A549 (cell line): ENCODE results near the gene LDLRAD3. TPM values are rescaled to one million over a fixed set of nuclear protein-coding genes. Genes with fewer than 3 reads are reported as not detected.

Source experiments
- ATAC-seq, 2 experiments: fragments of 200-7000 bp in 1 of 2; fragments of >200 bp in 1 of 2; cut with Nextera tagmentation in 1 of 2; cut with Tn5 transposase in 1 of 2; 3 replicates each; pipeline versions ENCODE4 v1.8.0 to v1.9.1; 2018 to 2020; ENCODE audit warnings: mild to moderate bottlenecking in 1 of 2, moderate library complexity in 1 of 2
- CTCF ChIA-PET: fragments of 300-600 bp; sonication (Branson Sonifier 250); formaldehyde crosslinking; extraction: SDS; loops from one replicate; lab custom pipeline; 2021; ENCODE audit warnings: antibody characterized with exemption, inconsistent platforms; lab: Yijun Ruan, JAX
- POLR2A ChIA-PET: fragments of 350-600 bp; formaldehyde crosslinking; extraction: SDS; loops from one replicate; lab custom pipeline; 2021; ENCODE audit warnings: antibody characterized with exemption, inconsistent platforms; lab: Yijun Ruan, JAX
- DNase-seq, 2 experiments: peaks; one replicate each; pipeline versions ENCODE4 v3.0.0 to v3.0.0-alpha.2; 2011 to 2016; ENCODE audit warnings: low read depth in 1 of 2, low spot score in 1 of 2
- FAIRE-seq: peaks from 2 replicates; lab custom pipeline; 2011; peaks lifted over from hg19 to GRCh38; lab: Jason Lieb, UNC
- H3K27ac ChIP-seq, 2 experiments: fragments of >200 bp; sonication (Bioruptor Twin); formaldehyde crosslinking; 3 replicates each; pipeline ENCODE4 v1.5.1; 2016 to 2017
- H3K4me1 ChIP-seq: fragments of >200 bp; sonication (Bioruptor Twin); formaldehyde crosslinking; 3 replicates; pipeline ENCODE4 v1.6.1; 2016
- H3K4me2 ChIP-seq: fragments of >200 bp; sonication (Bioruptor Twin); formaldehyde crosslinking; 3 replicates; pipeline ENCODE4 v1.6.1; 2016
- H3K4me3 ChIP-seq: fragments of >200 bp; sonication (Bioruptor Twin); formaldehyde crosslinking; 3 replicates; pipeline ENCODE4 v1.5.1; 2016
- H3K9me3 ChIP-seq: fragments of >200 bp; sonication (Bioruptor Twin); formaldehyde crosslinking; 3 replicates; pipeline ENCODE4 v1.6.1; 2016
- BHLHE40 ChIP-seq: IDR thresholded peaks from 2 replicates; pipeline ENCODE4 v1.6.1; 2012; ENCODE audit warnings: low read depth, low read length, inconsistent platforms
- CBX2 ChIP-seq: fragments of 200-600 bp; sonication (generic); IDR thresholded peaks from 2 replicates; pipeline ENCODE4 v1.6.1; 2016; ENCODE audit warnings: low read depth, mild to moderate bottlenecking, borderline replicate concordance
- CBX8 ChIP-seq: fragments of 200-600 bp; sonication (generic); IDR thresholded peaks from 2 replicates; pipeline ENCODE4 v1.6.1; 2016
- CEBPB ChIP-seq, 2 experiments: fragments of >200 bp in 1 of 2; sonication (Bioruptor Twin) in 1 of 2; formaldehyde crosslinking in 1 of 2; IDR thresholded peaks; 2 replicates each; pipeline ENCODE4 v1.6.1; 2012 to 2016
- EHMT2 ChIP-seq: fragments of 200-600 bp; sonication (generic); IDR thresholded peaks from 2 replicates; pipeline ENCODE4 v1.6.1; 2016; ENCODE audit warnings: antibody characterized with exemption, low read depth, mild to moderate bottlenecking, moderate library complexity
- EP300 ChIP-seq, 2 experiments: fragments of >200 bp; sonication (Bioruptor Twin); formaldehyde crosslinking; IDR thresholded peaks; 2 replicates in 1 of 2; 3 replicates in 1 of 2; pipeline ENCODE4 v1.6.1; 2016 to 2017
- ESRRA ChIP-seq: fragments of 150-350 bp; IDR thresholded peaks from 2 replicates; pipeline ENCODE4 v1.6.1; 2014; ENCODE audit warnings: mild to moderate bottlenecking, low read length, borderline replicate concordance
- FOSB ChIP-seq: fragments of 250-450 bp; sonication (Bioruptor Pico); IDR thresholded peaks from 2 replicates; pipeline ENCODE4 v1.5.0; 2020; ENCODE audit warnings: mild to moderate bottlenecking, moderate library complexity
- HDAC2 ChIP-seq: fragments of 200-600 bp; sonication (generic); IDR thresholded peaks from 2 replicates; pipeline ENCODE4 v1.6.1; 2016
- HOXA7 ChIP-seq: fragments of 250-450 bp; sonication (Bioruptor Pico); IDR thresholded peaks from 2 replicates; pipeline ENCODE4 v1.5.0; 2020; ENCODE audit warnings: mild to moderate bottlenecking, moderate library complexity
- HOXB5 ChIP-seq: fragments of 250-450 bp; sonication (Bioruptor Pico); IDR thresholded peaks from 2 replicates; pipeline ENCODE4 v1.5.0; 2020; ENCODE audit warnings: mild to moderate bottlenecking, moderate library complexity
- KDM1A ChIP-seq: fragments of 200-600 bp; sonication (generic); IDR thresholded peaks from 2 replicates; pipeline ENCODE4 v1.6.1; 2016; ENCODE audit warnings: low read depth, mild to moderate bottlenecking
- KDM5A ChIP-seq: fragments of 200-600 bp; sonication (generic); IDR thresholded peaks from 2 replicates; pipeline ENCODE4 v1.6.1; 2016; ENCODE audit warnings: antibody characterized with exemption, mild to moderate bottlenecking
- MAZ ChIP-seq: fragments of 150-350 bp; IDR thresholded peaks from 2 replicates; pipeline ENCODE4 v1.6.1; 2014; ENCODE audit warnings: antibody characterized with exemption, low read depth, low read length, borderline replicate concordance
- NFE2L2 ChIP-seq: fragments of 150-350 bp; conservative IDR thresholded peaks from 2 replicates; pipeline ENCODE4 v1.6.1; 2014; ENCODE audit warnings: low read length
- POLR2AphosphoS2 ChIP-seq: conservative IDR thresholded peaks from 2 replicates; pipeline ENCODE4 v1.6.1; 2012; ENCODE audit warnings: low read length, improper control_type of control experiment, inconsistent platforms
- RFX5 ChIP-seq: fragments of 450-650 bp; IDR thresholded peaks from 2 replicates; pipeline ENCODE4 v1.7.1; 2014; ENCODE audit warnings: antibody characterized with exemption, mild to moderate bottlenecking, moderate library complexity
- SMC3 ChIP-seq: fragments of >200 bp; sonication (Bioruptor Twin); formaldehyde crosslinking; IDR thresholded peaks from 3 replicates; pipeline ENCODE4 v1.6.1; 2018; ENCODE audit warnings: inconsistent platforms
- WGBS: methylation state at CpG from one replicate; pipeline ENCODE4 v1.1.6; 2017; ENCODE audit errors: missing lambda C conversion rate; 5-methylcytosine and 5-hydroxymethylcytosine counted together
- polyA plus RNA-seq, 4 experiments: library from polyadenylated mRNA; depleted of rRNA in 3 of 4; stranded (reverse); fragments of >200 nt; fragmentation: RNase III in 1 of 4; extraction: RNeasy Plus Mini Kit Qiagen cat#74134 plus additional on column Dnase treatment in 1 of 4; gene quantifications; 2 replicates in 3 of 4; 3 replicates in 1 of 4; pipeline ENCODE4 v1.2.3, GENCODE V29; 2011 to 2017
- TF ChIP-seq, protein P1 (sequence below): IDR thresholded peaks from 2 replicates; pipeline ENCODE4 v1.6.1; 2012
- TF ChIP-seq, protein P2 (sequence below): fragments of 250-450 bp; sonication (Bioruptor Pico); IDR thresholded peaks from 2 replicates; pipeline ENCODE4 v1.5.0; 2020; ENCODE audit warnings: low read depth, mild to moderate bottlenecking, moderate library complexity
- TF ChIP-seq, protein P3 (sequence below): fragments of 450-650 bp; IDR thresholded peaks from 2 replicates; pipeline ENCODE4 v1.6.1; 2014; ENCODE audit warnings: antibody characterized with exemption
- TF ChIP-seq, protein P4 (sequence below): fragments of >200 bp; sonication (Bioruptor Twin); formaldehyde crosslinking; IDR thresholded peaks from 3 replicates; pipeline ENCODE4 v1.6.1; 2016
- TF ChIP-seq, protein P5 (sequence below): IDR thresholded peaks from 2 replicates; pipeline ENCODE4 v1.6.1; 2012
- TF ChIP-seq, protein P6 (sequence below): IDR thresholded peaks from 2 replicates; pipeline ENCODE4 v1.6.1; 2012; ENCODE audit warnings: low read depth, borderline replicate concordance

The LDLRAD3 gene
- polyA plus RNA-seq, 2 of the 4 experiments (the other 2 are of a cell fraction): 10.5 to 13.2 TPM

DNA sequence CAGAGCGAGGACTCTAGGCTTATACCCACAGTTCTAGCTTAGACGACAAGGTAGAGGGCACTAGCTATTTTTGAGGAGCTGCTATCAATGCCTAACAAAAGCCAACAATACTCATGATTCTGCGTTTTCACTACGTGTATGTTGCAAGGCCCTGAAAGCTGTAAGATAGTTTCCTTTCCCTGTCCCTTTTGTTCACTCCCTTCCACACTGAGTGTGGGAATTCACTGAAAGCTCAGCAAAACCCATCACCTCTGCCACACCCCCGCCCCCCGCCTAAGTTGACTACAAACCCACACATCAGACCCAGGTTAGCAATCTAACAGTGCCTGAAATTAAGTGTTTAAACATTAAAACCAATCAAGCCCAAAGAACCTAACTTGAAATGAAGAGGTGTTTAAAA is 6.2 kb upstream of the LDLRAD3 start:
- CTCF ChIA-PET: interaction anchor here (0.7 to 1.9 kb wide), 2 partner anchors 116 to 125 kb away, joined by 4 to 7 read pairs; no protein-coding TSS in a partner anchor
- Histone ChIP-seq H3K4me1 (no peaks in the 10 kb centered on the region), H3K9me3 (no peaks in the 10 kb centered on the region), H3K27ac (no peak overlapping the region), H3K4me3 (no peak overlapping the region), H3K4me2 (no peak overlapping the region)
- DNase-seq (no peak), FAIRE-seq (no peak), ATAC-seq (0 out of 6 replicates have a peak, but pooled peaks of 1 of the 2 experiments have one; percentile 23)
- WGBS: 56% methylated on average over 6 of the region's 6 CpGs
- POLR2A ChIA-PET: no interaction called here
- TF ChIP-seq HOXB5 (CRISPR knock-in tag) (no peak), EP300 (IDR thresholded peaks at IDR 0.05) (no peak), CBX2 (no peak), CBX8 (no peak), EHMT2 (no peak), BHLHE40 (no peak), MAZ (no peak), HOXA7 (CRISPR knock-in tag) (no peak), SMC3 (no peak), RFX5 (no peak)
- TF ChIP-seq, protein P1, sequence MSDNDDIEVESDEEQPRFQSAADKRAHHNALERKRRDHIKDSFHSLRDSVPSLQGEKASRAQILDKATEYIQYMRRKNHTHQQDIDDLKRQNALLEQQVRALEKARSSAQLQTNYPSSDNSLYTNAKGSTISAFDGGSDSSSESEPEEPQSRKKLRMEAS: no peak
- TF ChIP-seq, protein P2, sequence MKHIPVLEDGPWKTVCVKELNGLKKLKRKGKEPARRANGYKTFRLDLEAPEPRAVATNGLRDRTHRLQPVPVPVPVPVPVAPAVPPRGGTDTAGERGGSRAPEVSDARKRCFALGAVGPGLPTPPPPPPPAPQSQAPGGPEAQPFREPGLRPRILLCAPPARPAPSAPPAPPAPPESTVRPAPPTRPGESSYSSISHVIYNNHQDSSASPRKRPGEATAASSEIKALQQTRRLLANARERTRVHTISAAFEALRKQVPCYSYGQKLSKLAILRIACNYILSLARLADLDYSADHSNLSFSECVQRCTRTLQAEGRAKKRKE (CRISPR knock-in tag): no peak
- TF ChIP-seq, protein P3, sequence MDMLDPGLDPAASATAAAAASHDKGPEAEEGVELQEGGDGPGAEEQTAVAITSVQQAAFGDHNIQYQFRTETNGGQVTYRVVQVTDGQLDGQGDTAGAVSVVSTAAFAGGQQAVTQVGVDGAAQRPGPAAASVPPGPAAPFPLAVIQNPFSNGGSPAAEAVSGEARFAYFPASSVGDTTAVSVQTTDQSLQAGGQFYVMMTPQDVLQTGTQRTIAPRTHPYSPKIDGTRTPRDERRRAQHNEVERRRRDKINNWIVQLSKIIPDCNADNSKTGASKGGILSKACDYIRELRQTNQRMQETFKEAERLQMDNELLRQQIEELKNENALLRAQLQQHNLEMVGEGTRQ: no peak

DNA sequence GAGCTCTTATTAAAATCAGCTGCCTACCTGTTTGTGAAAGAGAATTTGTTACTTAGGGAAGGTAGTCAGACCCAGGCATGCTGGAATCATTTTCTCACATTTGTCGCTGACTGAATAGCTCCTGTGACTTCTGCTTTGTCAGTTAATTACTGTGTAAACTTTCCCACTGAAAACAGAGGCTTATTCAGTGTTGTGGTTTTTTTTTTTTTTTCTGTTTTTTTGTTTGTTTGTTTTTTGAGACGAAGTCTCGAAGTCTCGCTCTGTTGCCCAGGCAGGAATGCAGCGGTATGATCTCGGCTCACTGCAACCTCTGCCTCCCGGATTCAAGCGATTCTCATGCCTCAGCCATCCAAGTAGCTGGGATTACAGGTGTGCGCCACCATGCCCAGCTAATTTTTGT is 5.6 kb upstream of the LDLRAD3 start:
- Histone ChIP-seq H3K4me2 (no peak overlapping the region), H3K4me3 (no peak overlapping the region), H3K9me3 (no peaks in the 10 kb centered on the region), H3K27ac (no peak overlapping the region), H3K4me1 (no peaks in the 10 kb centered on the region; the same call in 2 of the 3 replicates)
- TF ChIP-seq, protein P3: no peak
- TF ChIP-seq, protein P4, sequence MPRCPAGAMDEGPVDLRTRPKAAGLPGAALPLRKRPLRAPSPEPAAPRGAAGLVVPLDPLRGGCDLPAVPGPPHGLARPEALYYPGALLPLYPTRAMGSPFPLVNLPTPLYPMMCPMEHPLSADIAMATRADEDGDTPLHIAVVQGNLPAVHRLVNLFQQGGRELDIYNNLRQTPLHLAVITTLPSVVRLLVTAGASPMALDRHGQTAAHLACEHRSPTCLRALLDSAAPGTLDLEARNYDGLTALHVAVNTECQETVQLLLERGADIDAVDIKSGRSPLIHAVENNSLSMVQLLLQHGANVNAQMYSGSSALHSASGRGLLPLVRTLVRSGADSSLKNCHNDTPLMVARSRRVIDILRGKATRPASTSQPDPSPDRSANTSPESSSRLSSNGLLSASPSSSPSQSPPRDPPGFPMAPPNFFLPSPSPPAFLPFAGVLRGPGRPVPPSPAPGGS: no peak
- TF ChIP-seq CEBPB (IDR thresholded peaks at IDR 0.05) (no peak), HDAC2 (no peak), EP300 (IDR thresholded peaks at IDR 0.05) (no peak), RFX5 (no peak), NFE2L2 (no peak), POLR2AphosphoS2 (no peak), KDM1A (no peak), KDM5A (no peak), ESRRA (no peak), FOSB (CRISPR knock-in tag) (no peak)
- TF ChIP-seq, protein P5, sequence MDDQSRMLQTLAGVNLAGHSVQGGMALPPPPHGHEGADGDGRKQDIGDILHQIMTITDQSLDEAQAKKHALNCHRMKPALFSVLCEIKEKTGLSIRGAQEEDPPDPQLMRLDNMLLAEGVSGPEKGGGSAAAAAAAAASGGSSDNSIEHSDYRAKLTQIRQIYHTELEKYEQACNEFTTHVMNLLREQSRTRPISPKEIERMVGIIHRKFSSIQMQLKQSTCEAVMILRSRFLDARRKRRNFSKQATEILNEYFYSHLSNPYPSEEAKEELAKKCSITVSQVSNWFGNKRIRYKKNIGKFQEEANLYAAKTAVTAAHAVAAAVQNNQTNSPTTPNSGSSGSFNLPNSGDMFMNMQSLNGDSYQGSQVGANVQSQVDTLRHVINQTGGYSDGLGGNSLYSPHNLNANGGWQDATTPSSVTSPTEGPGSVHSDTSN: no peak
- TF ChIP-seq, protein P6, sequence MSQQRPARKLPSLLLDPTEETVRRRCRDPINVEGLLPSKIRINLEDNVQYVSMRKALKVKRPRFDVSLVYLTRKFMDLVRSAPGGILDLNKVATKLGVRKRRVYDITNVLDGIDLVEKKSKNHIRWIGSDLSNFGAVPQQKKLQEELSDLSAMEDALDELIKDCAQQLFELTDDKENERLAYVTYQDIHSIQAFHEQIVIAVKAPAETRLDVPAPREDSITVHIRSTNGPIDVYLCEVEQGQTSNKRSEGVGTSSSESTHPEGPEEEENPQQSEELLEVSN: no peak
- ATAC-seq: no peak
- whole genome bisulfite sequencing: 89% methylated on average over 9 of the region's 9 CpGs
- no peak for DNase-seq
- POLR2A ChIA-PET: no interaction called here
- no peak for FAIRE-seq
- CTCF ChIA-PET: interaction anchor here (0.7 to 1.9 kb wide), 2 partner anchors 116 to 124 kb away, joined by 4 to 7 read pairs; no protein-coding TSS in a partner anchor
